IMR-90 (cell line): ENCODE results near the gene EBP. TPM values are rescaled to one million over a fixed set of nuclear protein-coding genes. Genes with fewer than 3 reads are reported as not detected.

Source experiments
- ATAC-seq: fragments of 200-7000 bp; cut with Tn5 transposase; 2 replicates; pipeline ENCODE4 v1.9.1; 2020; ENCODE audit warnings: low read depth, mild to moderate bottlenecking, moderate library complexity
- BruUV-seq: library from RNA; stranded (reverse); fragments of 400-500 nt; replicated peaks from 2 replicates; lab custom pipeline; 2021; lab: Mats Ljungman, UMichigan
- CTCF ChIA-PET: fragments of 300-600 bp; formaldehyde crosslinking; extraction: SDS; loops from one replicate; lab custom pipeline; 2021; ENCODE audit warnings: antibody characterized with exemption; lab: Yijun Ruan, JAX
- POLR2A ChIA-PET: fragments of 300-600 bp; sonication (Branson Sonifier 250); formaldehyde crosslinking; loops from one replicate; lab custom pipeline; 2022; ENCODE audit warnings: antibody characterized with exemption; ENCODE audit not compliant: unreplicated experiment; lab: Charles Lee
- DNase-seq: peaks from one replicate; pipeline ENCODE4 v3.0.0; 2013
- H2AFZ ChIP-seq: replicated peaks from 2 replicates; pipeline ENCODE3; 2013; ENCODE audit warnings: low read length, mild to moderate bottlenecking; ENCODE audit not compliant: poor library complexity
- H2AK5ac ChIP-seq: 2 replicates; pipeline ENCODE4 v1.6.1; 2013; ENCODE audit warnings: low read depth, low read length, inconsistent platforms
- H2AK9ac ChIP-seq: replicated peaks from 2 replicates; pipeline ENCODE3; 2013; ENCODE audit warnings: mild to moderate bottlenecking, low read depth, low read length, moderate library complexity; ENCODE audit not compliant: poor library complexity
- H2BK120ac ChIP-seq: 2 replicates; pipeline ENCODE4 v1.6.1; 2013; ENCODE audit warnings: low read depth, low read length, inconsistent platforms
- H2BK15ac ChIP-seq: 3 replicates; pipeline ENCODE4 v1.6.1; 2013; ENCODE audit warnings: low read depth, low read length, inconsistent platforms
- H2BK20ac ChIP-seq: 2 replicates; pipeline ENCODE4 v1.6.1; 2013; ENCODE audit warnings: low read depth, mild to moderate bottlenecking, inconsistent platforms, low read length, moderate library complexity
- H2BK5ac ChIP-seq: 2 replicates; pipeline ENCODE4 v1.6.1; 2013; ENCODE audit warnings: mild to moderate bottlenecking, low read depth, low read length, inconsistent platforms; ENCODE audit not compliant: poor library complexity, severe bottlenecking
- H3K14ac ChIP-seq: replicated peaks from 2 replicates; pipeline ENCODE4 v1.6.1; 2013; ENCODE audit warnings: low read depth, low read length, inconsistent platforms
- H3K18ac ChIP-seq: 2 replicates; pipeline ENCODE4 v1.6.1; 2013; ENCODE audit warnings: low read depth, low read length, control low read depth
- H3K23ac ChIP-seq: 2 replicates; pipeline ENCODE4 v1.6.1; 2013; ENCODE audit warnings: low read depth, low read length, inconsistent platforms
- H3K27ac ChIP-seq: 2 replicates; pipeline ENCODE4 v1.5.1; 2013; ENCODE audit warnings: mild to moderate bottlenecking, control low read depth, low read length; ENCODE audit not compliant: insufficient read depth
- H3K27me3 ChIP-seq: 2 replicates; pipeline ENCODE4 v1.6.1; 2013; ENCODE audit warnings: low read length; ENCODE audit not compliant: control insufficient read depth, insufficient read depth
- H3K36me3 ChIP-seq: 2 replicates; pipeline ENCODE4 v1.6.1; 2013; ENCODE audit warnings: low read length, mixed read lengths; ENCODE audit not compliant: control insufficient read depth, insufficient read depth
- H3K4ac ChIP-seq: 2 replicates; pipeline ENCODE4 v1.6.1; 2013; ENCODE audit warnings: low read depth, low read length, inconsistent platforms
- H3K4me1 ChIP-seq: 2 replicates; pipeline ENCODE4 v1.6.1; 2013; ENCODE audit warnings: low read length, mixed read lengths; ENCODE audit not compliant: control insufficient read depth, insufficient read depth
- H3K4me2 ChIP-seq: 2 replicates; pipeline ENCODE4 v1.6.1; 2013; ENCODE audit warnings: low read depth, mild to moderate bottlenecking, control low read depth, low read length, moderate library complexity
- H3K4me3 ChIP-seq: 2 replicates; pipeline ENCODE4 v1.5.1; 2013; ENCODE audit warnings: low read depth, mild to moderate bottlenecking, control low read depth, low read length, moderate library complexity; ENCODE audit not compliant: insufficient read depth
- H3K56ac ChIP-seq: 2 replicates; pipeline ENCODE4 v1.6.1; 2013; ENCODE audit warnings: low read length, inconsistent platforms; ENCODE audit not compliant: insufficient read depth; ENCODE audit errors: extremely low read depth
- H3K79me1 ChIP-seq, 2 experiments: 2 replicates each; pipeline ENCODE4 v1.6.1; 2013; ENCODE audit warnings: low read length in 2 of 2, inconsistent platforms in 1 of 2, low read depth in 1 of 2
- H3K9ac ChIP-seq: 2 replicates; pipeline ENCODE4 v1.6.1; 2013; ENCODE audit warnings: low read depth, low read length, control low read depth
- H3K9me1 ChIP-seq: 2 replicates; pipeline ENCODE4 v1.6.1; 2013; ENCODE audit warnings: low read length, inconsistent platforms; ENCODE audit not compliant: insufficient read depth
- H3K9me3 ChIP-seq: 2 replicates; pipeline ENCODE4 v1.6.1; 2013; ENCODE audit warnings: low read length; ENCODE audit not compliant: control insufficient read depth, insufficient read depth
- H4K20me1 ChIP-seq: 2 replicates; pipeline ENCODE4 v1.6.1; 2013; ENCODE audit warnings: low read length, inconsistent platforms; ENCODE audit not compliant: insufficient read depth
- H4K5ac ChIP-seq: 2 replicates; pipeline ENCODE4 v1.6.1; 2013; ENCODE audit warnings: mild to moderate bottlenecking, low read depth, low read length, control low read depth
- H4K8ac ChIP-seq, 2 experiments: 2 replicates each; pipeline ENCODE4 v1.6.1; 2013; ENCODE audit warnings: low read depth in 2 of 2, low read length in 2 of 2, control low read depth in 1 of 2, inconsistent platforms in 1 of 2
- H4K91ac ChIP-seq: 2 replicates; pipeline ENCODE4 v1.6.1; 2013; ENCODE audit warnings: low read depth, low read length, inconsistent platforms; ENCODE audit not compliant: insufficient read depth
- CEBPB ChIP-seq: IDR thresholded peaks from 2 replicates; pipeline ENCODE4 v1.6.1; 2012; ENCODE audit warnings: low read depth, low read length, improper control_type of control experiment
- CHD1 ChIP-seq: IDR thresholded peaks from 2 replicates; pipeline ENCODE4 v1.6.1; 2012; ENCODE audit warnings: low read depth, low read length, improper control_type of control experiment
- FOS ChIP-seq: fragments of 150-350 bp; IDR thresholded peaks from 2 replicates; pipeline ENCODE4 v1.6.1; 2016; ENCODE audit warnings: low read depth, low read length
- MAZ ChIP-seq: IDR thresholded peaks from 2 replicates; pipeline ENCODE4 v1.6.1; 2012; ENCODE audit warnings: low read depth, mild to moderate bottlenecking, low read length, improper control_type of control experiment, moderate library complexity, borderline replicate concordance
- MXI1 ChIP-seq: IDR thresholded peaks from 2 replicates; pipeline ENCODE4 v1.6.1; 2012; ENCODE audit warnings: low read depth, mild to moderate bottlenecking, low read length, moderate library complexity, borderline replicate concordance
- RAD21 ChIP-seq: IDR thresholded peaks from 2 replicates; pipeline ENCODE4 v1.6.1; 2012; ENCODE audit warnings: low read length, improper control_type of control experiment
- RFX5 ChIP-seq: IDR thresholded peaks from 2 replicates; pipeline ENCODE4 v1.8.0; 2012; ENCODE audit warnings: low read depth, mild to moderate bottlenecking, low read length, moderate library complexity
- SMC3 ChIP-seq: fragments of 150-350 bp; IDR thresholded peaks from 2 replicates; pipeline ENCODE4 v1.6.1; 2016; ENCODE audit warnings: low read depth, mild to moderate bottlenecking, antibody characterized with exemption, low read length, moderate library complexity
- WGBS, 2 experiments: methylation state at CpG; one replicate each; pipeline versions ENCODE4 v1.1.5 to v1.1.7; 2013; ENCODE audit warnings: missing lambda C conversion rate in 2 of 2; ENCODE audit not compliant: insufficient read length in 1 of 2; ENCODE audit errors: extremely low coverage in 2 of 2; 5-methylcytosine and 5-hydroxymethylcytosine counted together
- dilution Hi-C: fragments of 300-500 bp; cut with HindIII; formaldehyde crosslinking; loops from one replicate; pipeline ENCODE4 v1.14.3; 2018; ENCODE audit warnings: low sequenced_read_pairs; ENCODE audit not compliant: unreplicated experiment
- in situ Hi-C: fragments of 300-500 bp; cut with MboI; formaldehyde crosslinking; loops from 3 replicates; pipeline ENCODE4 v1.14.3; 2019; ENCODE audit warnings: low sequenced_read_pairs, inconsistent platforms, mixed read lengths
- intact Hi-C: fragments of 100-400 bp; cut with micrococcal nuclease; formaldehyde crosslinking; loops from 2 replicates; pipeline ENCODE4 v1.10.0; 2022
- polyA plus RNA-seq, 3 experiments: library from polyadenylated mRNA; depleted of rRNA; stranded (reverse); fragments of >200 nt; gene quantifications; 2 replicates each; pipeline ENCODE4 v1.2.3, GENCODE V29; 2012; ENCODE audit warnings: low replicate concordance in 1 of 3
- total RNA-seq: library from RNA; depleted of rRNA; stranded (reverse); fragments of >200 nt; gene quantifications from 2 replicates; pipeline ENCODE4 v1.2.3, GENCODE V29; 2012
- TF ChIP-seq, protein P1 (sequence below): fragments of 150-350 bp; IDR thresholded peaks from 2 replicates; pipeline ENCODE4 v1.6.1; 2016; ENCODE audit warnings: low read depth, mild to moderate bottlenecking, low read length, moderate library complexity, borderline replicate concordance
- TF ChIP-seq, protein P2 (sequence below): fragments of 150-350 bp; IDR thresholded peaks from 2 replicates; pipeline ENCODE4 v1.6.1; 2017; ENCODE audit warnings: mild to moderate bottlenecking, antibody characterized with exemption, low read length, low read depth

EBP gene
- total and polyA plus RNA-seq, 2 of the 4 experiments (the other 2 are of a cell fraction), result 39.4 to 78.9 TPM

DNA sequence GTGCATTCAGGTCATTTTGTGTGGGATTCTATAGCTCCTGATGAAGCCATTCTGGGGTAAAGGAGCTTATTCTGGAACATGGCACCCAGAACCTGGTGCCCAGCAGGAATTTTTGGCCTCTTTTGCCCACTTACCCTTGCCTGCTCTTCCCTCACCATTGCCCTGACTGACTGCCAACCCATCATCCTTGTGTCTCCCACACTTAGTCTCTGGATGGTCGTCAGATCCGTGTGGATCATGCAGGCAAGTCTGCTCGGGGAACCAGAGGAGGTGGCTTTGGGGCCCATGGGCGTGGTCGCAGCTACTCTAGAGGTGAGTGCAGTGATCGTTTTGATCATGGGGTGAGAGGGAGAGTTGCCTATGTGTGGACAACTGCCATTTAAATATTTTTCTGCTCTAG is 54.5 kb downstream of the EBP start:
- Histone ChIP-seq H2BK20ac (no peak overlapping the region), H3K18ac (no peak overlapping the region), H4K8ac (peak overlapping the region; percentile 13 to 100; a peak in 2 of 4 replicates), H3K27me3 (no peaks in the 10 kb centered on the region), H3K23ac (peak overlapping the region; percentile 65; the same call in 1 of the 2 replicates), H3K56ac (no peak overlapping the region), H2AK5ac (peak overlapping the region; percentile 49), H3K9ac (peak overlapping the region; percentile 99), H2BK120ac (no peak overlapping the region), H3K14ac (peak overlapping the region; percentile 98; the same call in 1 of the 2 replicates), H3K79me1 (peaks cover 16 to 25% of the 10 kb centered on the region in 2 experiments; a peak in 3 of 4 replicates), H3K4me2 (peak overlapping the region; percentile 94), H3K4me1 (peaks cover 5% of the 10 kb centered on the region; the same call in 1 of the 2 replicates), H2BK15ac (no peak overlapping the region), H4K20me1 (peaks cover 12% of the 10 kb centered on the region; the same call in 1 of the 2 replicates), H4K91ac (peak overlapping the region; percentile 49; the same call in 1 of the 2 replicates), H3K36me3 (peaks cover 26% of the 10 kb centered on the region), H3K4ac (peak overlapping the region; percentile 54), H3K9me1 (peaks cover 13% of the 10 kb centered on the region), H3K27ac (peak overlapping the region; percentile 47; the same call in 1 of the 2 replicates), H3K9me3 (no peaks in the 10 kb centered on the region), H2AK9ac (no peak overlapping the region), H2AFZ (no peak overlapping the region), H2BK5ac (no peak overlapping the region), H4K5ac (peak overlapping the region; percentile 24; the same call in 1 of the 2 replicates), H3K4me3 (no peak overlapping the region; the same call in 1 of the 2 replicates)
- BruUV-seq, result no TSS peak
- TF ChIP-seq CEBPB (no peak), CHD1 (no peak), MXI1 (no peak), FOS (no peak), RAD21 (no peak), RFX5 (no peak), MAZ (no peak), SMC3 (no peak)
- TF ChIP-seq, protein P1, sequence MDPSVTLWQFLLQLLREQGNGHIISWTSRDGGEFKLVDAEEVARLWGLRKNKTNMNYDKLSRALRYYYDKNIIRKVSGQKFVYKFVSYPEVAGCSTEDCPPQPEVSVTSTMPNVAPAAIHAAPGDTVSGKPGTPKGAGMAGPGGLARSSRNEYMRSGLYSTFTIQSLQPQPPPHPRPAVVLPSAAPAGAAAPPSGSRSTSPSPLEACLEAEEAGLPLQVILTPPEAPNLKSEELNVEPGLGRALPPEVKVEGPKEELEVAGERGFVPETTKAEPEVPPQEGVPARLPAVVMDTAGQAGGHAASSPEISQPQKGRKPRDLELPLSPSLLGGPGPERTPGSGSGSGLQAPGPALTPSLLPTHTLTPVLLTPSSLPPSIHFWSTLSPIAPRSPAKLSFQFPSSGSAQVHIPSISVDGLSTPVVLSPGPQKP, result no peak
- TF ChIP-seq, protein P2, sequence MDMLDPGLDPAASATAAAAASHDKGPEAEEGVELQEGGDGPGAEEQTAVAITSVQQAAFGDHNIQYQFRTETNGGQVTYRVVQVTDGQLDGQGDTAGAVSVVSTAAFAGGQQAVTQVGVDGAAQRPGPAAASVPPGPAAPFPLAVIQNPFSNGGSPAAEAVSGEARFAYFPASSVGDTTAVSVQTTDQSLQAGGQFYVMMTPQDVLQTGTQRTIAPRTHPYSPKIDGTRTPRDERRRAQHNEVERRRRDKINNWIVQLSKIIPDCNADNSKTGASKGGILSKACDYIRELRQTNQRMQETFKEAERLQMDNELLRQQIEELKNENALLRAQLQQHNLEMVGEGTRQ, result no peak
- CTCF ChIA-PET, result no interaction called here
- in situ Hi-C loops (no loop called here), intact Hi-C loops (no loop called here), dilution Hi-C loops (no loop called here)
- no CpG with 5 or more reads among the region's 6 CpGs for WGBS, 2 experiments
- DNase-seq, result no peak
- no peak for ATAC-seq
- POLR2A ChIA-PET, result interaction anchor here (0.6 to 0.7 kb wide), 4 partner anchors 18 to 682 kb away, joined by 3 to 9 read pairs (median 4); no protein-coding TSS in a partner anchor
